Measurements from ENCODE around the gene PRKRA.
A peak's percentile ranks its signal among the peaks of the same experiment; 100 is the strongest.
"Not testable (repeated sequence)": the region's sequence is repeated elsewhere in the genome, so short reads cannot be mapped to it uniquely, and the experiment has no call there.

The PRKRA gene

DNA sequence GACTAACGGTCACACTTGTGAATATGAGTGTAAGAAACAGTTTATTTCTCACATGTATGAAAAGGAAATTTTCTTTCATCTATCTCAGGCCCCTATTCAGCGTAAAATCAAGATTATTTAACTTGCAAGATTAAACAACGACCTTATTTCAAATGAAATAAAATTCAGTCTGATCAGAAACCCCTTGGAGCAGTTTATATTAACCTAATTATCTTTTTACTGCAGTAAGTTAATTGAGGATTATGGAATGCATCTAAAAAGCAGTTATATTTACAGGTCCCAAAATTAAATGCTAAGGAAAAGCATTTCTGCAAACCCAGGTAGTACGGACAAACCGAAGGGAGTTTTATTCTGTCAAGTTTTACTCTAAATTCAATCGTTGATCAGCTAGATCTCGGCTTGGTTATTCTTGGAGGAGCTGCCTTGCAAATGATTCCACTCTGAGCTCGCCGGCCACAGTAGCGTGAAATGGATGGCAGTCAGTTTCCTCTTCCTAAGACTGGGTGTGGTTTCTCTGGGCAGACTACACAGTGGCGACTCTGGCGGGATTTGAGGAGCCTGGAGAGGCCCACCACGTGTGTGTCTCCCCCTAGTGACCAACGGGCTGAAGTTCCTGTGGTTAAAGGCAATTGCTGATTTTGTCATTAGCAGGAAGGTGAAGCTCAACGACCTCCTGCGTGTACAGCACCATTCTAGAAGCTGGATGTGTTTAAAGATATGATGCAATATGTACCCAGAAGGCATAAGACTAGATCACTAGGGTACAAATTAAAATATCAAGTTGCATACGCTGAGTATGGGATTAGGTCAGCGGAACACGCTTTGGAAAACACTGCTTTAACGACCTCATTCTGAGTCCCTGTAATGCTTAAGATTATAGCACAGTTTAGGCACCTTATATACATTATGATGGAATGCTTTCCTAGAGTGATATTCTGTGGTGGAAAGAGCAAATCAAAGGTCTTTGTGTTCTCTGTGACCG lies 36.4 kb downstream of the PRKRA start:
- DNase-seq (ENCODE audit: low read depth in 2 of 2), result peak; percentile 68 to 71

GRCh38 chr2:178413472-178414265 lies 37.3 kb downstream of the PRKRA start:
- peak; percentile 71 to 74 for DNase-seq (ENCODE audit: low read depth in 2 of 2)

DNA sequence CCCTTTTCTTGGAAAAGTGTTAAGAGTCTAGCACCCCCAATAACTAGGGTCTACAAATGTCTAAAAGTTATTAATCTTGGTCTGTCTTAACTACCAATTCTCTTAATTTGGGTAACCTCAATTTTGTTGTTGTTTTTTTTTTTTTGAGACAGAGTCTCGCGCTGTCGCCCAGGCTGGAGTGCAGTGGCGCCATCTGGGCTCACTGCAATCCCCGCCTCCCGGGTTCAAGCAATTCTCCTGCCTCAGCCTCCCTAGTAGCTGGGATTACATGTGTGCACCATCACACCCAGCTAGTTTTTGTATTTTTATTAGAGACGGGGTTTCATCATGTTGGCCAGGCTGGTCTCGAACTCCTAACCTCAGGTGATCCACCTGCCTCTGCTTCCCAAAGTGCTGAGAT lies 38.5 kb downstream of the PRKRA start:
- DNase-seq (ENCODE audit: low read depth in 2 of 2), result not testable (repeated sequence)

DNA sequence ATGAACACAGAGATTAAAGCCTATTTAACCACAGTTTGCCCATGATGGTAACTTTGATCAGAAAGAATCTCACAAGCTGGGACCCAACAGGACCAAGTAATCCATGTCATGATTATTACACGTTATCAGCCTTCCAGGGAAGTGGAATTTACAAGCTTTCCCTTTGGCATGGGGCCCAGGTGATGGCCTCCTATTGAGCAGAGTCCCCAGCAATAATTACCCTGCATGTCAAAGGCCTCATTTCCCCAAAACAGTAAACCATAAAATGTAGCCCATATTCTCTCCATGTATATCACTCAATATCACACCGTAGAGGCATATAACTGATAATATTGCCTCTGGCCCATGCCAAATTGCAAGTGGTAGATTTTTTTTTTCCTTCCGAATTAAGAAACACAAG lies 38.9 kb downstream of the PRKRA start:
- no peak for DNase-seq (ENCODE audit: low read depth in 2 of 2)

DNA sequence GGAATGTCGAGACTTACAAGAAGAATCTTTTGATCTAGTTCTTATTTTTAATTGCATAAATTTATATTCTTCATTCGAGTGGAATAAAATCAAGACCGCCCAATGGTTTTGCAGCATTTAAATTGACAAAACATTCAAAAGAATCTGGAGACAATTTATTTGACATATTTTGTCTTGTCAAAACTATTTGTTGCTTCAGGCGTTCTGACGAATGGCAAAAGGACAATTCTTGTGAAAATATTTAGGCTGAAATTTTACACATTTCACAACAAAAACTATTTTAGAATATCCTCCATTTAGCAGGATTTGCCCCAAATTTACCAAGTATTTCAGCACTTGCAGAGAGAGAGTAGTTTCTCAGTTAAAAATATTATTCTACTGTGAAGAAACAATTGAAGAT lies 41.7 kb downstream of the PRKRA start:
- no peak for DNase-seq (ENCODE audit: low read depth in 2 of 2)

- peak in 1 of 2 donors; percentile 3 for DNase-seq (ENCODE audit: low read depth in 2 of 2)
These were observed 46.6 kb downstream of the PRKRA start for GRCh38 chr2:178404368-178404767.

GRCh38 chr2:178403671-178404306 lies 47.2 kb downstream of the PRKRA start:
- DNase-seq (ENCODE audit: low read depth in 2 of 2), result no peak

GRCh38 chr2:178401994-178402437 lies 49.0 kb downstream of the PRKRA start:
- DNase-seq (ENCODE audit: low read depth in 2 of 2), result no peak

- DNase-seq (ENCODE audit: low read depth in 2 of 2), result no peak
These were observed 53.9 kb downstream of the PRKRA start for GRCh38 chr2:178397002-178397605.

GRCh38 chr2:178395941-178396570 lies 54.9 kb downstream of the PRKRA start:
- DNase-seq (ENCODE audit: low read depth in 2 of 2), result no peak

- no peak for DNase-seq (ENCODE audit: low read depth in 2 of 2)
These were observed 55.7 kb downstream of the PRKRA start for GRCh38 chr2:178395295-178395694.

- DNase-seq (ENCODE audit: low read depth in 2 of 2), result no peak
These were observed 56.1 kb downstream of the PRKRA start for GRCh38 chr2:178394859-178395258.

DNA sequence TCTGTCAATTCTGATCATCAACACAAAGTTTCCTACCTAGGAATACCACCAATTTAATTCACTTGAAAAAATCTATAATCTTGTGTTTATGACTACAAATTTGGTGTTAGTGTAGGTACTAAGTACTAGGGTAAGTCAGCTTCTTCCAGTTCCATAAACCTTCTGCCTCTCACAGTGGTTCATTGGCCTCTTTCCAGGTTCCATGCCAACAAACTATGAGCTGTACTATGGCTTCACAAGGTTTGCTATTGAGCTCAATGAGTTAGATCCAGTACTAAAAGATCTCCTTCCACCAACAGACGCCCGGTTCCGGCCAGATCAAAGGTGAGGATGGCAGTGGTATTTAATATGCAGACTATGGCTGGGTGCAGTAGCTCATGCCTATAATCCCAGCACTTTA lies 58.8 kb downstream of the PRKRA start:
- DNase-seq (ENCODE audit: low read depth in 2 of 2), result no peak

DNA sequence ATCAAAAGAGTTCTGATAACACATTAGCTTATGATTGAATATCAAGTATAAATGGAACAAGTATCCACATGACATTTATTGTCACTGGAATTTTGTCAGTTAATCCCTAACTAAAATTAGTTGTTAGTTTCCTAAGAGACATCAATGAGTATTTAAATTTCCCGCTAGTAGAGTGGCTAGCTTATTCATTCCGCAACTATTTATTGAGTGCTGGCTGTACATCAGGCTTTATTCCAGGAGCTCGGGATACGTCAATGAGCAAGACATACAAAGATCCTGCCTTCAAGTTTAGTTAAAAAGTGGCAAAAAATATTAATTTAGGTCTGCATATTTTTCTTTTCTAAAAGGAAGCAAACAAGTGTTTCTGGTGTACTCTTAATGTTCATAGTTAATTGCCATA lies 59.3 kb downstream of the PRKRA start:
- DNase-seq (ENCODE audit: low read depth in 2 of 2), result no peak

DNA sequence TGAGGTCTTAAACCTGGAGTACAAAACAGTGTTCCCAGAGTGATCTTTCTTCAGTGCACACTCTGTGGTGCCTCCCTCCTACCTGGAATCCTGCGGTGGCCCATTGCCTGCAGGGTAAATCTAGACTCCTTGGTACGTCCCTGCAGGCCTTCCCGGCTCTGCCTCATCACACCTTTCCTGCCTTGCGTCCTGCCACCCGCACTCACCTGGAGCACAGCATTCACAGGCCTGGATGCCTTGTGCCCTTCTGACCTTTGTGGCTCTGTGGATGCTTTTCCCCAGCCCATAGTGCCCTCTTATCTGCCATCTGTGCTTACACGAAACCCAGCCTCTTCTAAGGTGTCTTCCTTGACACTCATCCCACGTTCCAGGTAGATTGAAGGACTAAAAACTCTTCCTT lies 62.7 kb downstream of the PRKRA start:
- no peak for DNase-seq (ENCODE audit: low read depth in 2 of 2)

DNA sequence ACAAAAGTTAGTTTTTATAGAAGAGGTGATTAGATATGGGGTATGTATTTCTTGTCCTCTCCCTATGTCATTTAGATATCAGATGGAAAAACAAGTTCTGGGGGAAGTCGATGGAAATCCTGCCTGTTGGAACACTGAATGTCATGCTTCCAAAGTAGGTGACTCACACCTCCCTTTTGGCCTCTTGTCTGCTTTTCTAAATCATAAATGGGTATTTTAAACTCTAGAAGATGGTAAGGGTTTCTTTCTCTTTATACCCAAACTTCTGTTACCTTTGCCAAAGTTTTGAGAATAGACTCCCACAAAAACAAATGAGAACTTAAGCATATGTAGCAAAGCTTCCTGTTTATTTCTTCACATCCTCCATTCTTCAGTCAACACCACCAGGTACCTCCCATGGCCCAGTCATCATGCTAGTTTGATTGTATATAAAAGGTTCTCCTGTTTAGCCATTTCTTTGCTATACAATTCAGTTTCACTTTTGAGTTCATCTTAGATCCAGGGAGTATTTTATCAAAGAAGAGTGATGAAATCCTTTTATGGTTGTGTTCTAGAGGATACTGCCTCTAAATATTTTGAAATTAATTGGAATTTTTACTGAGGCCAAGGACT lies 63.9 kb downstream of the PRKRA start:
- no peak for DNase-seq (ENCODE audit: low read depth in 2 of 2)

DNA sequence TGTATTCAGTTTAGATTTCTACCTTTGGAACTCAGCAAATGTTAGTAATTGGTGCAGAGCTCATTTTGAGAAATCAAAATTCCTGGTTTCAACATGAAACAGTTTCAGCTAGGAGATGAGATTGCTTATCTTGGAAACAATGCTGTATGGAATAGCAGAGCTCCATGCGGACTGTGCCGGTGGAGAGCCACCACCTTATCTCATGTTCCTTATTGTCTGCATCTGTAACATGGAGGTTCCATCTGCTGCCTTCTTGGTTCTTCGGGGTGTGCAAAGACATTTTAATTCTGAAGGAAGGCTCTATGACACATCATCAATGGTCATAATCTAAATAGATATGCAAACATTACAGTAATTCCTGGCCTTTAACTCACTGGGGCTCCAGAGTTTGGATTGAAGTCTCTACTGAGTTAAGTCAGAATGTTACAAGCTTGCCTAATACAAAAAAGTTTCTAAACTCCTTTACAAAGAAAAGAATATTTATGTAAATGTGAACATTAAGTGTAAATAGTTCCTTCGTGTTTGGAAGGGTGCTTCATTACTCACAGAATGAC lies 65.3 kb downstream of the PRKRA start:
- no peak for DNase-seq (ENCODE audit: low read depth in 2 of 2)

DNA sequence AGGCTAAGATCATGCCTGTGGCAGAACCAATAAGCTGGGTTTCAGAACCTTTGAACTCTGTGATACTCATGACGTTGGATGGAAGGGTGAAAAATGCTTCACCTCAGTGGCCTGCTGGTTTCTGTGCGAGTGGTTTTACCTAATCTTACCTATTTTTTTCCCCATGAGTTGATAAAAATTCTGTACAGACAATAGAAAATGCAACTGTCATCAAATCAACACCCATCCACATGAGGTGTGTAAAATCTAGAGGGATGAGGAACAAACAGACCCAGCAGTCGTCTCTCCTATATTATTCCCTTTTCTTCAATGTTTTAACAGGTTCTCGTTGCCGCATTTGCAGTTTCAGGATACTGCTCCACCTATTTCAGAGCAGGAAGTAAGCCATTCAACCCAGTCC lies 67.3 kb downstream of the PRKRA start:
- DNase-seq (ENCODE audit: low read depth in 2 of 2), result no peak
